Measurements from ENCODE around the gene SPRING1.

GRCh38 chr12:116727891-116728290, 10.0 kb downstream of the SPRING1 start:
- TF ChIP-seq, protein P1, sequence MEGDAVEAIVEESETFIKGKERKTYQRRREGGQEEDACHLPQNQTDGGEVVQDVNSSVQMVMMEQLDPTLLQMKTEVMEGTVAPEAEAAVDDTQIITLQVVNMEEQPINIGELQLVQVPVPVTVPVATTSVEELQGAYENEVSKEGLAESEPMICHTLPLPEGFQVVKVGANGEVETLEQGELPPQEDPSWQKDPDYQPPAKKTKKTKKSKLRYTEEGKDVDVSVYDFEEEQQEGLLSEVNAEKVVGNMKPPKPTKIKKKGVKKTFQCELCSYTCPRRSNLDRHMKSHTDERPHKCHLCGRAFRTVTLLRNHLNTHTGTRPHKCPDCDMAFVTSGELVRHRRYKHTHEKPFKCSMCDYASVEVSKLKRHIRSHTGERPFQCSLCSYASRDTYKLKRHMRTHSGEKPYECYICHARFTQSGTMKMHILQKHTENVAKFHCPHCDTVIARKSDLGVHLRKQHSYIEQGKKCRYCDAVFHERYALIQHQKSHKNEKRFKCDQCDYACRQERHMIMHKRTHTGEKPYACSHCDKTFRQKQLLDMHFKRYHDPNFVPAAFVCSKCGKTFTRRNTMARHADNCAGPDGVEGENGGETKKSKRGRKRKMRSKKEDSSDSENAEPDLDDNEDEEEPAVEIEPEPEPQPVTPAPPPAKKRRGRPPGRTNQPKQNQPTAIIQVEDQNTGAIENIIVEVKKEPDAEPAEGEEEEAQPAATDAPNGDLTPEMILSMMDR (conservative IDR thresholded peaks at IDR 0.05; ENCODE audit: low read length) = no peak
- no peak for TF ChIP-seq EZH2phosphoT487 (IDR thresholded peaks at IDR 0.05; ENCODE audit: borderline replicate concordance)
